Measurements from ENCODE around the gene ACOT9. TPM values are rescaled to one million over a fixed set of nuclear protein-coding genes. Genes with fewer than 3 reads are reported as not detected.

ACOT9 gene
- polyA plus RNA-seq, 1 donor from 2014 or later, result 18.2 TPM

Other genes with a start within 250 kb of the ACOT9 start
- gene PRDX4, start 75.8 kb downstream of the ACOT9 start, polyA plus RNA-seq, result 52.6 TPM
- 206 TPM for gene SAT1, start 39.9 kb upstream of the ACOT9 start, polyA plus RNA-seq
- 18.1 TPM for gene APOO, start 164.7 kb upstream of the ACOT9 start, polyA plus RNA-seq
- 0.20 TPM for gene CXorf58, start 164.7 kb upstream of the ACOT9 start, polyA plus RNA-seq